Testis (tissue), 2 donors: ENCODE data around the gene WFS1.

Experiments
- CTCF ChIP-seq, 3 experiments: fragments of 450-650 bp in 2 of 3; fragments of 200-600 bp in 1 of 3; sonication (generic) in 1 of 3; IDR thresholded peaks; one replicate each; pipeline ENCODE4 v1.5.1; 2016 to 2019; ENCODE audit warnings: antibody characterized with exemption in 3 of 3, mild to moderate bottlenecking in 2 of 3, moderate library complexity in 1 of 3
- POLR2A ChIP-seq: fragments of 450-650 bp; IDR thresholded peaks from one replicate; pipeline ENCODE4 v1.6.1; 2017; ENCODE audit warnings: antibody characterized with exemption, mild to moderate bottlenecking, moderate library complexity

DNA sequence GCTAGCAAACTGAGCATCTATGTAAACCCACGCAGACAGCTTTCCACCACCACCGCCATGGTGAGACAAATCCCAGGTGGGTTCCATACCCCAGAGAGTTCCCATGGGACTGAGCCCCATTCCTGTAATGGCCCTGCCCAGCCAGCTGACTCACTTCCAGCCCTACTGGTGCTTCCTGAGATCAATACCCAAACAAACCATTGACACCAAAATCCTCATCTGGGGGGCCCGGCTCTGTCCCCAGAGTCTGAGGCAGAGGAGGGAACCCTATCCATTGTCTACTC lies 39.2 kb upstream of the WFS1 start:
- TF ChIP-seq CTCF (IDR thresholded peaks at IDR 0.05) (no peak), POLR2A (no peak)
